A549 (cell line): ENCODE results near the gene ANO4. TPM values are rescaled to one million over a fixed set of nuclear protein-coding genes. Genes with fewer than 3 reads are reported as not detected.

Experiments used
- ATAC-seq, 2 experiments: fragments of 200-7000 bp in 1 of 2; fragments of >200 bp in 1 of 2; cut with Nextera tagmentation in 1 of 2; cut with Tn5 transposase in 1 of 2; 3 replicates each; pipeline versions ENCODE4 v1.8.0 to v1.9.1; 2018 to 2020; ENCODE audit warnings: mild to moderate bottlenecking in 1 of 2, moderate library complexity in 1 of 2
- CTCF ChIA-PET: fragments of 300-600 bp; sonication (Branson Sonifier 250); formaldehyde crosslinking; extraction: SDS; loops from one replicate; lab custom pipeline; 2021; ENCODE audit warnings: antibody characterized with exemption, inconsistent platforms; lab: Yijun Ruan, JAX
- POLR2A ChIA-PET: fragments of 350-600 bp; formaldehyde crosslinking; extraction: SDS; loops from one replicate; lab custom pipeline; 2021; ENCODE audit warnings: antibody characterized with exemption, inconsistent platforms; lab: Yijun Ruan, JAX
- DNase-seq, 2 experiments: peaks; one replicate each; pipeline versions ENCODE4 v3.0.0 to v3.0.0-alpha.2; 2011 to 2016; ENCODE audit warnings: low read depth in 1 of 2, low spot score in 1 of 2
- FAIRE-seq: peaks from 2 replicates; lab custom pipeline; 2011; peaks lifted over from hg19 to GRCh38; lab: Jason Lieb, UNC
- H3K27ac ChIP-seq, 2 experiments: fragments of >200 bp; sonication (Bioruptor Twin); formaldehyde crosslinking; 3 replicates each; pipeline ENCODE4 v1.5.1; 2016 to 2017
- H3K4me1 ChIP-seq: fragments of >200 bp; sonication (Bioruptor Twin); formaldehyde crosslinking; 3 replicates; pipeline ENCODE4 v1.6.1; 2016
- H3K4me2 ChIP-seq: fragments of >200 bp; sonication (Bioruptor Twin); formaldehyde crosslinking; 3 replicates; pipeline ENCODE4 v1.6.1; 2016
- H3K4me3 ChIP-seq: fragments of >200 bp; sonication (Bioruptor Twin); formaldehyde crosslinking; 3 replicates; pipeline ENCODE4 v1.5.1; 2016
- H3K9me3 ChIP-seq: fragments of >200 bp; sonication (Bioruptor Twin); formaldehyde crosslinking; 3 replicates; pipeline ENCODE4 v1.6.1; 2016
- CBX8 ChIP-seq: fragments of 200-600 bp; sonication (generic); IDR thresholded peaks from 2 replicates; pipeline ENCODE4 v1.6.1; 2016
- CEBPB ChIP-seq, 2 experiments: fragments of >200 bp in 1 of 2; sonication (Bioruptor Twin) in 1 of 2; formaldehyde crosslinking in 1 of 2; IDR thresholded peaks; 2 replicates each; pipeline ENCODE4 v1.6.1; 2012 to 2016
- EP300 ChIP-seq, 2 experiments: fragments of >200 bp; sonication (Bioruptor Twin); formaldehyde crosslinking; IDR thresholded peaks; 2 replicates in 1 of 2; 3 replicates in 1 of 2; pipeline ENCODE4 v1.6.1; 2016 to 2017
- ESRRA ChIP-seq: fragments of 150-350 bp; IDR thresholded peaks from 2 replicates; pipeline ENCODE4 v1.6.1; 2014; ENCODE audit warnings: mild to moderate bottlenecking, low read length, borderline replicate concordance
- FOSB ChIP-seq: fragments of 250-450 bp; sonication (Bioruptor Pico); IDR thresholded peaks from 2 replicates; pipeline ENCODE4 v1.5.0; 2020; ENCODE audit warnings: mild to moderate bottlenecking, moderate library complexity
- FOSL2 ChIP-seq, 2 experiments: fragments of 450-650 bp in 1 of 2; fragments of >200 bp in 1 of 2; sonication (Bioruptor Twin) in 1 of 2; formaldehyde crosslinking; IDR thresholded peaks; 2 replicates each; pipeline versions ENCODE4 v1.5.0 to v1.6.1; 2016 to 2020; ENCODE audit warnings: mild to moderate bottlenecking in 1 of 2, moderate library complexity in 1 of 2
- GATA3 ChIP-seq: IDR thresholded peaks from 2 replicates; pipeline ENCODE4 v1.6.1; 2012; ENCODE audit warnings: borderline replicate concordance
- KDM1A ChIP-seq: fragments of 200-600 bp; sonication (generic); IDR thresholded peaks from 2 replicates; pipeline ENCODE4 v1.6.1; 2016; ENCODE audit warnings: low read depth, mild to moderate bottlenecking
- KDM5A ChIP-seq: fragments of 200-600 bp; sonication (generic); IDR thresholded peaks from 2 replicates; pipeline ENCODE4 v1.6.1; 2016; ENCODE audit warnings: antibody characterized with exemption, mild to moderate bottlenecking
- MAFK ChIP-seq: fragments of 450-650 bp; IDR thresholded peaks from 2 replicates; pipeline ENCODE4 v1.6.1; 2014; ENCODE audit not compliant: partially characterized antibody
- MAX ChIP-seq: IDR thresholded peaks from 2 replicates; pipeline ENCODE4 v1.6.1; 2012
- MAZ ChIP-seq: fragments of 150-350 bp; IDR thresholded peaks from 2 replicates; pipeline ENCODE4 v1.6.1; 2014; ENCODE audit warnings: antibody characterized with exemption, low read depth, low read length, borderline replicate concordance
- NFE2L2 ChIP-seq: fragments of 150-350 bp; conservative IDR thresholded peaks from 2 replicates; pipeline ENCODE4 v1.6.1; 2014; ENCODE audit warnings: low read length
- PBX3 ChIP-seq: IDR thresholded peaks from 2 replicates; pipeline ENCODE4 v1.6.1; 2012
- PHF8 ChIP-seq: fragments of 200-600 bp; sonication (generic); IDR thresholded peaks from 2 replicates; pipeline ENCODE4 v1.6.1; 2016; ENCODE audit warnings: low read depth, mild to moderate bottlenecking, antibody characterized with exemption, moderate library complexity, borderline replicate concordance
- RARB ChIP-seq: fragments of 250-450 bp; sonication (Bioruptor Pico); IDR thresholded peaks from 2 replicates; pipeline ENCODE4 v1.8.0; 2021; ENCODE audit warnings: mild to moderate bottlenecking, moderate library complexity
- TFCP2L1 ChIP-seq: fragments of 250-450 bp; sonication (Bioruptor Pico); IDR thresholded peaks from 2 replicates; pipeline ENCODE4 v1.5.0; 2021; ENCODE audit warnings: mild to moderate bottlenecking
- ZFP36 ChIP-seq: fragments of 450-650 bp; IDR thresholded peaks from 2 replicates; pipeline ENCODE4 v1.6.1; 2014; ENCODE audit warnings: borderline replicate concordance; ENCODE audit not compliant: partially characterized antibody
- ZNF302 ChIP-seq: fragments of 250-450 bp; sonication (Bioruptor Pico); IDR thresholded peaks from 2 replicates; pipeline ENCODE4 v1.9.0; 2021; ENCODE audit warnings: inconsistent platforms, mild to moderate bottlenecking, moderate library complexity
- WGBS: methylation state at CpG from one replicate; pipeline ENCODE4 v1.1.6; 2017; ENCODE audit errors: missing lambda C conversion rate; 5-methylcytosine and 5-hydroxymethylcytosine counted together
- polyA plus RNA-seq, 4 experiments: library from polyadenylated mRNA; depleted of rRNA in 3 of 4; stranded (reverse); fragments of >200 nt; fragmentation: RNase III in 1 of 4; extraction: RNeasy Plus Mini Kit Qiagen cat#74134 plus additional on column Dnase treatment in 1 of 4; gene quantifications; 2 replicates in 3 of 4; 3 replicates in 1 of 4; pipeline ENCODE4 v1.2.3, GENCODE V29; 2011 to 2017

The ANO4 gene
- polyA plus RNA-seq, 2 of the 4 experiments (the other 2 are of a cell fraction), result 0.17 TPM; not detected in 1

GRCh38 chr12:100864366-100864765 is 69.8 kb downstream of the ANO4 start:
- FAIRE-seq, result no peak
- ChIA-PET CTCF (no interaction called here), POLR2A (no interaction called here)
- WGBS, result 25% methylated on average over 6 of the region's 6 CpGs
- ATAC-seq, result no peak
- no peak overlapping the region for H3K4me3 ChIP-seq
- no peaks in the 10 kb centered on the region for H3K9me3 ChIP-seq
- H3K4me1 ChIP-seq, result no peaks in the 10 kb centered on the region
- H3K27ac ChIP-seq, result no peak overlapping the region
- DNase-seq, result no peak
- no peak overlapping the region for H3K4me2 ChIP-seq
- TF ChIP-seq PBX3, result no peak

GRCh38 chr12:100867639-100868393 is 73.2 kb downstream of the ANO4 start:
- DNase-seq (no peak), ATAC-seq (no peak), FAIRE-seq (no peak)
- WGBS, result 1% methylated on average over 4 of the region's 4 CpGs
- no peaks in the 10 kb centered on the region for H3K9me3 ChIP-seq
- POLR2A ChIA-PET, result no interaction called here
- no peak for TF ChIP-seq ZNF302 (CRISPR knock-in tag)
- TF ChIP-seq FOSL2 (IDR thresholded peaks at IDR 0.05), result no peak
- TF ChIP-seq FOSL2 (CRISPR knock-in tag; IDR thresholded peaks at IDR 0.05), result no peak
- no peak for TF ChIP-seq GATA3
- no peak for TF ChIP-seq ESRRA
- TF ChIP-seq CEBPB (IDR thresholded peaks at IDR 0.05), result no peak
- TF ChIP-seq PHF8, result no peak
- TF ChIP-seq PBX3, result no peak
- TF ChIP-seq EP300 (IDR thresholded peaks at IDR 0.05), result no peak
- TF ChIP-seq FOSB (CRISPR knock-in tag), result no peak
- no peak for TF ChIP-seq ZFP36
- TF ChIP-seq CBX8, result no peak
- TF ChIP-seq MAFK, result no peak
- TF ChIP-seq MAX, result no peak
- H3K4me1 ChIP-seq, result no peaks in the 10 kb centered on the region
- CTCF ChIA-PET, result no interaction called here
- H3K27ac ChIP-seq, result no peak overlapping the region
- H3K4me2 ChIP-seq, result no peak overlapping the region
- no peak overlapping the region for H3K4me3 ChIP-seq

GRCh38 chr12:100868487-100868886 is 73.9 kb downstream of the ANO4 start:
- H3K4me3 ChIP-seq, result no peak overlapping the region
- no peak overlapping the region for H3K27ac ChIP-seq
- ChIA-PET CTCF (no interaction called here), POLR2A (no interaction called here)
- DNase-seq, result no peak
- no peak overlapping the region for H3K4me2 ChIP-seq
- WGBS, result 42% methylated on average over 1 of the region's 1 CpG
- ATAC-seq, result no peak
- H3K4me1 ChIP-seq, result no peaks in the 10 kb centered on the region
- no peaks in the 10 kb centered on the region for H3K9me3 ChIP-seq
- FAIRE-seq, result no peak
- TF ChIP-seq GATA3, result no peak
- TF ChIP-seq RARB (CRISPR knock-in tag), result no peak
- no peak for TF ChIP-seq NFE2L2
- TF ChIP-seq KDM1A, result no peak
- TF ChIP-seq TFCP2L1 (CRISPR knock-in tag), result no peak
- no peak for TF ChIP-seq MAZ
- TF ChIP-seq MAX, result no peak
- TF ChIP-seq CEBPB (IDR thresholded peaks at IDR 0.05), result no peak
- no peak for TF ChIP-seq KDM5A
